ENCODE results near the gene TGM2. TPM values are rescaled to one million over a fixed set of nuclear protein-coding genes. Genes with fewer than 3 reads are reported as not detected.

The TGM2 gene
- total RNA-seq, 1 donor from 2014 or later, result 135 TPM

DNA sequence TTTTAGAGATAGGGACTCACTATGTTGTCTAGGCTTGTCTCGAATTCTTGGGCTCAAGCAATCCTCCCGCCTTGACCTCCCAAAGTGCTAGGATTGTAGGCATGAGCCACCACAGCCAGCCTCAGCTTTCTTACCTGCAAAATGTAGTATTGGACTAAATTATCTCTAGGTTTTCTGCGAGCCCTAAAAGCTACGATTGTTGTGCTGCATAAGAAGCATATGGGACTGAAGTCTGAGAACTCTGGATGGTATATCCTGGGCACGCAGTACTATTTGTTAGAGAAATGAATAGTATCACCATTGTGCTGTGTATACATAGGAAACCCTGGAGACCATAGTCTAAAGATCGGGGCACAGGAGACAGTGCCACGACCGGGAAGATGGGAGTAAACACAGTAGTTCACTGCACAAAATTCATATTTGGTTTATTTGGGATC, 71.4 kb downstream of the TGM2 start:
- DNase-seq (ENCODE audit: low read depth), result no peak
- H3K36me3 ChIP-seq (ENCODE audit: control insufficient read depth, insufficient read depth, low read length), result peaks cover 2% of the 10 kb centered on the region
- TF ChIP-seq, protein P1, sequence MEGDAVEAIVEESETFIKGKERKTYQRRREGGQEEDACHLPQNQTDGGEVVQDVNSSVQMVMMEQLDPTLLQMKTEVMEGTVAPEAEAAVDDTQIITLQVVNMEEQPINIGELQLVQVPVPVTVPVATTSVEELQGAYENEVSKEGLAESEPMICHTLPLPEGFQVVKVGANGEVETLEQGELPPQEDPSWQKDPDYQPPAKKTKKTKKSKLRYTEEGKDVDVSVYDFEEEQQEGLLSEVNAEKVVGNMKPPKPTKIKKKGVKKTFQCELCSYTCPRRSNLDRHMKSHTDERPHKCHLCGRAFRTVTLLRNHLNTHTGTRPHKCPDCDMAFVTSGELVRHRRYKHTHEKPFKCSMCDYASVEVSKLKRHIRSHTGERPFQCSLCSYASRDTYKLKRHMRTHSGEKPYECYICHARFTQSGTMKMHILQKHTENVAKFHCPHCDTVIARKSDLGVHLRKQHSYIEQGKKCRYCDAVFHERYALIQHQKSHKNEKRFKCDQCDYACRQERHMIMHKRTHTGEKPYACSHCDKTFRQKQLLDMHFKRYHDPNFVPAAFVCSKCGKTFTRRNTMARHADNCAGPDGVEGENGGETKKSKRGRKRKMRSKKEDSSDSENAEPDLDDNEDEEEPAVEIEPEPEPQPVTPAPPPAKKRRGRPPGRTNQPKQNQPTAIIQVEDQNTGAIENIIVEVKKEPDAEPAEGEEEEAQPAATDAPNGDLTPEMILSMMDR (IDR thresholded peaks at IDR 0.05; ENCODE audit: insufficient read depth, low read length, poor library complexity, severe bottlenecking), result no peak
- no peak overlapping the region for H3K4me3 ChIP-seq (ENCODE audit: low read depth, low read length)
- no peaks in the 10 kb centered on the region for H3K27me3 ChIP-seq (ENCODE audit: control insufficient read depth, insufficient read depth, low read length)

DNA sequence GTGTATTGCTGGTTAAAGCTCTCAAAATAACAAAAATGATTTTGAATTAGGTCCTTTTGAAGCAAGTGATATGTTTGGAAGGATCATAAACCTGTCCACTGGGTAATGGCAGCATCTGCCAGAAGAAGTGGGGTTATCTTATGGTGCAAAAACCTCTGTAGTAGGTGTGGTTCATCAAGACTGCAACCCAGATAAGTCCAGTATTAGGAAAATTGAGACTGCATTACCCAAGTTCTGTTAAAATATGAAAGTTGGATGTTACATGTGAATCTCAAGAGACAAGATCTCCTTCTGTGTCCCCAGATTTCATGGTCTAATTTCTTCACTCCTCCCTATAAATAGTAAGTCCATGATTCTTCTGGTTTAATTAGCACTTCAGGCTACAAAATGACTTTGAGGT, 72.2 kb downstream of the TGM2 start:
- no peaks in the 10 kb centered on the region for H3K27me3 ChIP-seq (ENCODE audit: control insufficient read depth, insufficient read depth, low read length)
- TF ChIP-seq, protein P1 (IDR thresholded peaks at IDR 0.05; ENCODE audit: insufficient read depth, low read length, poor library complexity, severe bottlenecking), result no peak
- peaks cover 2% of the 10 kb centered on the region for H3K36me3 ChIP-seq (ENCODE audit: control insufficient read depth, insufficient read depth, low read length)
- DNase-seq (ENCODE audit: low read depth), result no peak
- no peak overlapping the region for H3K4me3 ChIP-seq (ENCODE audit: low read depth, low read length)

DNA sequence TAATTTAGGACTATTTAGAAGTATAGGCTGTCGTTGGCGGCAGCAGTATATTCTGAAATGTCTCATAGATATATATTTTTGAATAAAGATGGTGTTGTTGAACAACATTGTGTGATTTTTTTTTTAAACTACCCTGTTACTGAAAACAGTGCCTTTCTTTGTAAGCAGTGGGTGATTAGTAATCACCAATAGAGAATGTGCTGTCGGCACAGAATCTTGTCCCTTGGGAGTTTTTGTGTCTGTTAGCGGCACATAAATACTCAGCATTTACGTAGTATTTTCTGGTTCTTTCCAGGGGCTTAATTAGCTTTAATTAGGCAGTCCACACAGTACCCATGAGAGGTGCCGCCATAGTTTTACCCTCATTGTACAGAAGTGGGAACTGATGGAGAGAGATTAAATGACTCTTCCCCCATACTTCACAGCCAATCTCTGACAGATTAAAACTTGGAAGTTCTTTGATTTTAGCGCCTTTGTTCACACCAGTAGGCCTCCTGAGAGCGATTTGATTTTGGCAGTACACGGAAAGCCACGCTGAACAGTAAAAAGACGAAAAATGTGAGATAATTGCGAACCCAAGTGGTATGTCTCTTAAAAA, 72.7 kb downstream of the TGM2 start:
- no peaks in the 10 kb centered on the region for H3K27me3 ChIP-seq (ENCODE audit: control insufficient read depth, insufficient read depth, low read length)
- no peak overlapping the region for H3K4me3 ChIP-seq (ENCODE audit: low read depth, low read length)
- no peak for DNase-seq (ENCODE audit: low read depth)
- H3K36me3 ChIP-seq (ENCODE audit: control insufficient read depth, insufficient read depth, low read length), result peaks cover 2% of the 10 kb centered on the region
- TF ChIP-seq, protein P1 (IDR thresholded peaks at IDR 0.05; ENCODE audit: insufficient read depth, low read length, poor library complexity, severe bottlenecking), result no peak

DNA sequence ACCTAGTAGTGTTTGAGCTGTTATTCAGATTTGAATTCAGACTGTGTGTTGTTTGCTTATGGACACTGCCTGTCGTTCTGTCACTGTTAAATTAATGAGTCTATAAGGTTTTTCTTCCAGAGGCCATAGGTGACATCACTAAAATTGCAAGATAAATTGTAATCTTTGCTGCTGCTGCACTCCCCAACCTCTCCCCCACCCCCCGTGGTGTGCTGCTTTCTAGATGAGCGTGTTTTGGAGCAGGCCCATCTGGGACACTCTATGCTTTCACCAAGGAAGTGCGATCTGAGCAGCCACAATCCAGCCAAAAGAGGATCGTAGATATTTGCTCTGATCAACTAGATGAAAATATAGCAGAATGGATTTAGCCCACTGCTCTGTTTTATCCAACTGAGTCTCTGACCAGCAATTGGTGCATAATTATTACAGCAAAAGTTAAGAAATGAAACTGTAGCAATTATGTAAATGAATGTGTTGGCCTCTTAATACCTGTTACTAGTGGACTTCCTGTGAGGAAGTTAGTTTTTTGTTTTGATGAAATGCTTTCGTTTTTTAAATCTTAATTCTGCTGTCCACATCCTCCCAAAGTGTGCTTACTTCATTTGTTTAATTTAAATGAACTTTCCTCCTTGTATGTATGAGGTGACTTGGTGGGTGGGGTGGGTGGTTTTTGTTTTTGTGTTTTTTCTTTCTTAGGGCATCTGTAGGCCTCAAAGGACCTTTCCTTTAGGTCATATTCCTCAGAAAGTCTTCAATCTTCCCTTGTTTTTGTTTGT, 73.4 kb downstream of the TGM2 start:
- H3K27me3 ChIP-seq (ENCODE audit: control insufficient read depth, insufficient read depth, low read length), result no peaks in the 10 kb centered on the region
- peaks cover 2% of the 10 kb centered on the region for H3K36me3 ChIP-seq (ENCODE audit: control insufficient read depth, insufficient read depth, low read length)
- DNase-seq (ENCODE audit: low read depth), result no peak
- TF ChIP-seq, protein P1 (IDR thresholded peaks at IDR 0.05; ENCODE audit: insufficient read depth, low read length, poor library complexity, severe bottlenecking), result no peak
- H3K4me3 ChIP-seq (ENCODE audit: low read depth, low read length), result no peak overlapping the region

DNA sequence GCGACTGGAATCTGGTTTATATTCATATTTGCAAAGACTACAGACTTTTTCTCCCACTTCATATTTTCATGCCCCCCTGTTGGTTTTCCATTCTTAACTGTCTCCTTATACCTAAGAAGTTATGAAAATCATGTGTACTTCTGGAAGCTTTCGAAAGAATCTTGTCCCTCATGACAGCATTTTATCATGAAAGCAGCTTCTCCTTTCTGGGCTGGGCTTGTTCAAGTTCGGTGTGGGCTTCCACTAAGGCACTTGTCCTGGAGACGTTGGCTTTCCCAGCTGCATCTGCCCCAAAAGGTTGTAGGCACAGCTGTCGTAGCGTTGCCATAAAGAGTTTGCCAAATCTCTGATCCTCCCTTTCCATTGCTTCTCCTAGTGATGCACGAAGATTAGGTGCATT, 75.0 kb downstream of the TGM2 start:
- TF ChIP-seq, protein P1 (IDR thresholded peaks at IDR 0.05; ENCODE audit: insufficient read depth, low read length, poor library complexity, severe bottlenecking), result no peak
- no peaks in the 10 kb centered on the region for H3K27me3 ChIP-seq (ENCODE audit: control insufficient read depth, insufficient read depth, low read length)
- no peak overlapping the region for H3K4me3 ChIP-seq (ENCODE audit: low read depth, low read length)
- no peak for DNase-seq (ENCODE audit: low read depth)
- H3K36me3 ChIP-seq (ENCODE audit: control insufficient read depth, insufficient read depth, low read length), result peaks cover 2% of the 10 kb centered on the region

Data from kidney epithelial cell (primary cell).